GM21526 (cell line): ENCODE data around the gene PTGR1.
"Not testable (repeated sequence)": the region's sequence is repeated elsewhere in the genome, so short reads cannot be mapped to it uniquely, and the experiment has no call there.

Experiments used
- ATAC-seq: cut with Tn5 transposase; IDR thresholded peaks from one replicate; pipeline ENCODE4 v1.9.1; 2021; ENCODE audit warnings: moderate library complexity; ENCODE audit not compliant: unreplicated experiment, low FRiP score

Gene PTGR1

DNA sequence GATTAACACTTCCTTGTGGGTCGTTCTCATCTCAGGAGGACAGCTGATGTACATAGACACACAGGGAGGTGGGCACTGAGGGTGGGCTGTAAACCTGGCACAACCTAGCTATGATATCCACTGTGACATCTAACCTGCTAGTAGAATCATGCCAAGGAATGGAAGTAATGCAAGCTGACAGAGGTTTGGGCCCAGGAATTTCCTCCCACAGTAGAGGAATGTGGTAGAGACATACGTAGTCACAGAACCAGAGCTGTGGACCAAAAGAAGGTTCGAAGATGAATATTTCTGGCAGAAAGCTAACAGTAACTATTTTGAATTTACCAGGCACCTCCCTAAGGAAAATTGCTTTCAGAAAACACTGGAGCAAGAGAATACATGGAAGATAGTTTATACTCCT lies 16.5 kb upstream of the PTGR1 start:
- ATAC-seq = no peak

DNA sequence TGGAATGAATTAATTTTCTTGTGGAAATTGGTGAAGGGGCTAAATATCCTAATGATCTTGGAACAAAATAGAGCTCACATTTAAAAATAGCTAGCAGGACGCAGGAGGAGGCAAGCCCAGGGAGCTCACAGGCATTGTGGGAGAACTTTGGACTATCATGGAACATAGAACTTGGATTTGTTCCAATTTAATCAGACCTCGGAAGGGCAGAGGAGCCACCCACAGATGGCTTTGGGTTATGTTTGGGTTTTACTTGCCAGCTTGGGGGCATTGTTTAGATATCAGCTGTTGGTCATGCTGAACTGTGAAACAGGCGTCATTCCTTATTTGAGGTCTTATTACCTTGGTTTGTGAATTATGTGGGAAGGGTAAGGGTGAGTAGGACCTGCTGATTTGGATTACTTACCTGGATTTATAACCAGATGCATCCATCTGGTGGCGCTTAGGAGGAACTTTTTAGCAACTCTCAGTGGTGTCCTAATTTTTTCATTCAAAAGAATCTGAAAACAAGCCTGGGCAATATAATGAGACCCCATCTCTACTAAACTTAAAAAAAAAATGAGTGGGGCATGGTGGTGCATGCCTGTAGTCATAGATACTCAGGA lies 14.1 kb upstream of the PTGR1 start:
- ATAC-seq = no peak

DNA sequence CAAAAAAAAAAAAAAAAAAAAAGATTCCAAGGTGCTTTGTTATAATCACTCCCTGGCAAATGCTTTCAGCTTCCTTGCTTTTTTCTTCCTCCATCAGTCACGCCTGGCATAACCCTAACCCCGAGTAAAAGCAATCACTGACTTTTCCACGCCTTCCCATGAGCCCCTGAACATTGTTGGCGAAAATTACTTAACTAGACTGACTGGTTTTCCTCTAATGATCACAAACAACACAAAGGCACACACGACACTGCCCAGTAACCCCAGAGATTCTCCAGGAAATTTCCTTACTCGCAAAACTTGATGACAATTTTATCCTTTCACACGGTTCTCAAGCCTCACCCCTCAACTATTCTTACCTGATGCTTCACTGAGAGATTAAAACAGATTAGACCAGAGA lies 11.4 kb upstream of the PTGR1 start:
- ATAC-seq = no peak

DNA sequence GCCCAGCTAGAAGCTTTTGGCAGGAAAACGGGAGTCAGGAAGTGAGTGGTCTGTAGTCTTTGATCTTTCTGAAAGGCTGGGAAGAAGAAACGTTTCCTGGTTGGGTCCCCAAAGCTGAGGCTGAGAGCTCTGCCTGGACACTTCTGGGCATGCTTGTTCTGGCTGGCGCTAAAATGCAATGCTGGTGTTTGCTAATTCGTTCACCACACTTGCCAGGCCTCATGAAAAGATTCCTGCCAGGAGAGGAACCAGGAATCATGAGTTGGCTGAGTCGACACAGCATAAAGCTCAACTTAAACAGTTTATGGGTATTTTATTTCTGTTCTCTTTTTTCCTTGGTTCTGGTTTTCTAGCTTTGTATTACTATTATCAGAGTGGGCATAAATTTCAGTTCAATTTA lies 10.7 kb upstream of the PTGR1 start:
- ATAC-seq = no peak

DNA sequence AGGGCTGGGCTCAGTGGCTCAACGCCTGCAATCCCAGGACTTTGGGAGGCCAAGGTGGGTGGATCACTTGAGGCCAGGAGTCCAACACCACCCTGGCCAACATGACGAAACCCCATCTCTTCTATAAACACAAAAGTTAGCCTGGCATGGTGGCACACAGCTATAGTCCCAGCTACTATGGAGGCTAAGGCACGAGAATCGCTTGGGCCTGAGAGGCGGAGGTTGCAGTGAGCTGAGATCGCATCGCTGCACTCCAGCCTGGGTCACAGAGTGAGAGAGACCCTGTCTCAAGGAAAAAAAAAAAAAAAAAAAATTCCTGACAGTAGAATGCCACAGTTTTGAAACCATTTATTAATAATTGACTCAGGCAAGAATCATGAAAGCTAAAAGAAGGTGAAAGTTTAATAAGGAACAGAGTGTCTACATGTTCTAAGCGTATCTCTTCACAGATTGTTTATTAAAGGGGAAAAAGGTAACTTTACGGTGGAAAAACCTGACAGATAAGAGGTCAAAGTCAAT lies 5.7 kb upstream of the PTGR1 start:
- ATAC-seq = no peak

DNA sequence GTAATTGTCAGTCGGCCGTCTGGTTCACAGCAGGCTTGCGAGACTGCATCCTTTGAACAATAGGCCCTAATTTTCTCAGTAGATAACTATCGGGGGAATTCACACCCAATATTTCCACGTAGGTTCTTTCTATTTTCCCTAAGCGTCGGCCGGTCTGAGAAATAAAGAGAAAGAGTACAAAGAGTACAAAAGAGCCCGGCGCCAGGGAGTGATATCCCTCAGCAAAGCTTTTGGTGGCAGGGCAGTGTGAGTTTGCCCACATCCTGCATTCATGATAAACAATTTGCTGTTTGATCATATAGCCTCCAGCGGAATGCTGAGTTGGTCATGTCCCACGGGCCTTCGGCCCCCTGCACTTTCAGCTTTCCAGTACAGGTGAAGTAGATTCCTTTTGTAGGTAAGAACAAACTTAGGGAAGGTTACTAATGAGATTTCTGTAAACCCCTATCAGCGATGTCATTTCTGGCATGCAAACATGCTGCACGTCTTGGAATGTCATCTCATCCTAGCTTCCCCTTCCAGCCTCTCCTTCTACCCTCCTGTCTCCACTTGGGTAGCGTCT lies 4.7 kb upstream of the PTGR1 start:
- no peak for ATAC-seq

DNA sequence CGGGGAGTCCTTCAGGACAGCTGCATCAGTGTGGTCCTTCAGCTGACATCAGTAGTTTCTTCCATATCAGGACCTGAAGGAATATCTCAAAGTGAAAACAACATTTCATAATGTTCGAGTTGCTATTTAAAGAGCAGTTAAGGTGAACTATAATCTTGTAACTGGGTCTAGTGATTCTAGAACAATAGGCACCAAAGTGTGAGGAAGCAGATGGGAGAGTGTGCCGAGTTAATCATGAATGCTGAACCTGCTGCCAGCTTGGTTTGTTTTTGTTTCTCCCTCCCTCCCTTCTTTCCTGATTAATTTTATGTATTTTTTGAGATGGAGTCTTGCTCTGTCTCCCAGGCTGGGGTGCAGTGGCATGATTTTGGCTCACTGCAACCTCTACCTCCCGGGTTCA lies 3.6 kb upstream of the PTGR1 start:
- ATAC-seq = no peak

DNA sequence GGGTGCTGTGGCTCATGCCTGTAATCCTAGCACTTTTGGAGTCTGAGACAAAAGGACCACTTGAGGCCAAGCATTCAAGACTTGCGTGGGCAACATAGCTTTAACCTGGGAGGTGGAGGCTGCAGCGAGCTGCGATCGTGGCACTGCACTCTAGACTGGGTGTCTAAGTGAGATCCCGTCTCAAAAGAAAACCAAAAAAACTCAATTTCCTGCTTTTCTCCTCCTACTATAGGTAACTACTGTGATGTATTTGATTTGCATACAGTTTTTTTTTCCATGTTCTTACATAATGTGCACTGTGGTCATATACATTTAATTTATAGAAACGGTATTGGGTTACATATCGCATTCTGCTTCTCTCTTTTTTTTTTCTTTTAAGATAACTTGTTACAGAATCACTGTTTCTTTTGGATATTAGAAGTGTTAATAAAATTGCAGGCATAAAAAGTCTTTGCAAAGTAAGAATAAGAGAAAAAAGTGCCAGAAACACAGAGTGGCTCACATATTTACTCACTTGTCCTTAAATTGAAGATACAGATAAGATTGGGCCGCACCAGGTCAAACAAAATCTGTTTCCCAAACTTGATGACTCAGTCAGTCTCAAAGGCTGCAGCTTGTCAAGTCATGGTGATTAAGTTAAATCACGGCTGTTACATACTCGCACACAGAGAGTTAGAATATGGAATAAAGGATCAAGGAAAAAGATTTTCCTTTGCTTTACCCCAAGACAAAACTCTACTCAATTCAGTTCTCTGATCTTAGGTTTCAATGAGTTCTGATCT lies 2.0 kb upstream of the PTGR1 start:
- no peak for ATAC-seq

DNA sequence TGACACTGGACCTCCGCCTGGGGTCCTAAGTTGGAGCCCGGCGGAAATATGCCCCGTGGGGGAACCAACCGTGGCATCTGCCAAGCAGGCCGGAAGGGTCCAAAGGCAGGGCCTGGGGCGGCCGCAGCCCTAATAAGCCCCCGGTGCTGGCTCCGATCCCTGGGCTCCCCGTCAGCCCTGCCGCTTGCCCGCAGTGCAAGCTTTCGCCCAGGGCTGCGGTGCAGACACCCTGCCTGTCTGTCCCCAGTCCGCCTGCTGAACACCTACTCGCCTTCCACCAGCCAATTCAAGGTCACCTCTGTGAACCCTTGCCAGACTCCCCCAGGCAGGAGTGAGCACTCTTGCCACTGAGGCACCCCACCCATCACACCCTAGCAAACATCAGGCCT lies 502 bp upstream of the PTGR1 start:
- no peak for ATAC-seq

DNA sequence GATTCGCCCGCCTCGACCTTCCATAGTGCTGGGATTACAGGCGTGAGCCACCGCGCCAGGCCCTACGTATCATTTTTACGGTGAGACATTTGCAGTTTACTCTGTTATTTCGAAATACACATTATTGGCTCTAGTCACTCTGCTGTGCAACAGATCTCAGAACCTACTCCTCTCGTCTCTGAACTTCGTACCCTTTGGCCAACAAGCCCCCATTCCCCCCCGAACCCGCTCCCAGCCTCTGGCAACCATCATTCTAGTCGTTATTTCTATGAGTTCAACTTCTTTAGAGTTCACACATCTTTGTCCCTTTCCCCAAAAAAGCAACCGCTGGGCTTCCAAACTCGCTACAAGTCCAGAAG lies 735 bp downstream of the PTGR1 start:
- ATAC-seq = no peak

DNA sequence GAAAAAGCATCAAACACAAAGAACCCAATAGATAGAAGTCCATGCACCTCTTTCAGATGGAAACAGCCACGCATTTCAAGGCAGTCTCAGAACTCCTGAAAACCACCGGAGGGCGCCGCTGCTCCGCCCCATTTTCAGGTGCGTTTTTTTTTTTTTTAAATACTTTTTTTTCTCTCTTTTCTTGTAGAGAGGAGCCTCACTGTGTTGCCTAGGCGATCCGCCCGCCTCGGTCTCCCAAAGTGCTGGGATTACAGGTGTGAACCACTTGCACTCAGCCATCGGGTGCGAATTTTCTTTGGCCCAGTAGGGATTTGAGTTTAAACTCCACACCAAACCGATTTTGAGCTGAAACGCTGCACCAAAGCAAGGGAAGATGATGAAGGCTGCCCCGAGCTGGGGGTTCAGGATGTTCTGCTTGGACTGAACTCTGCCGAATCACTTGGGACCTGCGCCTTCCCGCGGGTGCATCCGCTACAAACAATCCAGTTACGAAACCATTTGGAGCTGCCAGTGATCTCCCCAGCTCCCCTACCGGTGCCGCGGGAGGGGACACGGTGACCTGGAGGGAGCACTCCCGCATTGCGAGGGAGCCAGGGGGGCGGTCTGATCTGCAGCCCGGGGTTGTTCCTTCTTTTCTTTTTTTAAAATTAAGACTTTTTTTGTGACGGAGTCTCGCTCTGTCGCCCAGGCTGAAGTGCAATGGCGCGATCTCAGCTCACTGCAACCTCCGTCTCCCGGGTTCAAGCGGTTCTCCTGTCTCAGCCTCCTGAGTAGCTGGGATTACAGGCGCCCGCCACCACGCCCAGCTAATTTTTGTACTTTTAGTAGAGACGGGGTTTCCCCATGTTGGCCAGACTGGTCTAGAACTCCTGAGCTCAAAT lies 1.4 kb downstream of the PTGR1 start:
- ATAC-seq = peak; percentile 43

DNA sequence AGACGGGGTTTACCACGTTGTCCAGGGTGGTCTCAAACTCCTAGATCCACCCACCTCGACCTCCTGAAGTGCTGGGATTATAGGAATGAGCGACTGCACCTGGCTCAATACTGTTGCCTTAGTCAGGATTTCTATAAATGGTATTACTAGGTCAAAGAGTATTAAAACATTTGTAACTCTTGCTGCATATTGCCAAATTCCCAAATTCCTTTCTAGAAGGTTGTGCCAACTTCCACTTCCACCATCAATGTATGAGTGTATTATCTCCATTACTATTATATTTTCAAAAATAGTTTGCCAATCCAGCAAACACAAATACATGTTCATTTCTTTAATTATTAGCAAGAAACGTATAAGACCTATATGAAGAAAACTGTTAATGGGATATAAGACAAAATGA lies 10.6 kb downstream of the PTGR1 start:
- no peak for ATAC-seq

DNA sequence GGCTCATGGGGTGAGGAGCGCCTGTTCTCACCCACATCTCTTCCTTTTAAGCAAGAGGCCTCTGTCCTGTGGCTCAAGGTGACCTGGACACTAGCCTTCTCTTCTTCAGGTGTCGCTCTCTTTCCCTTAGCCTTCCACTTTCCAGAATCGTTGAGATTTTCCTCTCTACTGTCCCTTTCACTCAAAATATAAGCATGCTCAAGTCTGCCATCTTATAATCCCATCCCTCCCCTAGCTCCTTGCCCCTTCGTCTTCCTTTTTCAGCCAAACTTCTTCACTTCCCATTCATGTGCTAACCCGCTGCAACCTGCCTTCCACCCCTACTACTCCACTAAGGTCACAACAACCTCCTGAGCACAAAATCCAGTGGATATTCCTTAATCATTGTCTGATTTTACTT lies 13.1 kb downstream of the PTGR1 start:
- ATAC-seq = no peak

DNA sequence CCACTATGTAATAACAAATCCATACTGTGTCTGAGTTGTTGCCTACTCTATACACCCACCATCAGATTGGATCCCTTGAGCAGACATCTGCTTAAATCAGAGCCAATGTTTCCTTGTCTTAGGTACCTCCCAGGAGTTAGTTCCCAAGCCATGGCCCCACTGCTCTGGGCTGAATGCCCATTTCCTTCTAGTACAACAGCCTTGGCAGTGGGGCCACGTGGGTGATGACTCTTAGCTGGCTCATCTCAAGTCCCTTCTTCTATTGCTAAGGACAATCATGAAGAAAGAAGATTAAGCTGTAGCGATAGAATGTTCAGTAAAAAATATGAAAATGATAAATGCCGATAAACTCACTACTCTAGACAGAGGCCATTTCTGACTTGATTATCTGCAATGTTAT lies 16.6 kb downstream of the PTGR1 start:
- no peak for ATAC-seq

DNA sequence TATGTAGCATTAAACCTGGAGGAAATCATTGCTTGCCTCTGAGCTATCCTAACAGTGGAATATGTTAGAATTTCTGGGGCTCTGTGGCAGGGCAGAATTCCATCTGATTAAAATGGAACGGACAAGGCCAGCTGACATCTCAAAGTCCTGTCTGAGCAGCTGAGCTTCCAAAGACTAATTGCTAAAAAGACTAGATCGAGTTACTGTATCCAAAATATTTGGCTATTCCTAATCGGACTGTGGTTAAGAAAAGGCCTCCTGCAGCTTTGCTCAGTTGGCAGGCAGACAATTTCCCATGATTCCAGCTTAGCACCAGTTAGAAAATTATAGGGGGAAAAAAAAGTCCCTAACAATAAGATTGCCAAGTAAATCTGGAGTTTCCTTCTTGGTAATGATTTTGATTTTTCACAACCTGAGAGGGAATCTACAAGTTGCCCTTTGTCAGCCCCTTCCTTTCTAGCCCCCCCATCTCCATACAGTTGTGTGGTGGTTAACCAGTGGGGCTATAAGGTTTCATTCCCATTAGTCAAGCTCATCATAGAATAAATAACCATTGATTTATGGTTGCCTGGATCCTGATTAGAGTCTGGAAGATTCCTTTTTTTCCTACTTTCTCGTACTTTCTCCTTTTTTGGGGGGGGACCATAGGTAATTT lies 26.4 kb downstream of the PTGR1 start:
- ATAC-seq = no peak

DNA sequence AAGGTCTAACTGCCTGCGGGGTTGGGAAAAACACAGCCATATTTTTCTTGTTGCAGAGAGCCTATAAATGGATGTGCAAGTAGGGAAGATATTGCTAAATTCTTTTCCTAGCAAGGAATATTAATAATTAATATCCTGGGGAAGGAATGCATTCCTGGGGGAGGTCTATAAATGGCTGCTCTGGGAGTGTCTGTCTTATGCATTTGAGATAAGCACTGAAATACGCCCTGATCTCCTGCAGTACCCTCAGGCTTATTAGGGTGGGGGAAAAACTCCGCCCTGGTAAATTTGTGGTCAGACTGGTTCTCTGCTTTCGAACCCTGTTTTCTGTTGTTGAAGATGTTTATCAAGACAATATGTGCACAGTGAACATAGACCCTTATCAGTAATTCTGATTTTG lies 31.3 kb downstream of the PTGR1 start:
- not testable (repeated sequence) for ATAC-seq

DNA sequence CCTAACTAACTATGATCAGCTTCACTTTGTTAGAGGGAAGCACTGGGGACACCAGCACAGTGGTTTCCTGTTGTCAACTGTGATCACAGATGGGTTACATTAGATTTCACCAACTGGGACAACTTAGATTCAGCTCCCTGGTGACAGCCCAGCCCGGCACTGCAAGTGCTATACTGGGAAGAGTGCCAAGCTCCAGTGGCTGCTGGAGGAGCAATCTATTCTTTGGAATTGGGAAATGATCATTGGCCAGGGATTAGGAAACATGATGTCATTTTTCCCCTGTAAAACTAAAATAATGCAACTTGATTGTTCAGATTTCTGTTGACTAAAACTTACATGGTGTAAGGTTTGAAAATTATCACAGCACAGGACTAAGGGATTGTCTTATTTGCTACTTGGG lies 33.2 kb downstream of the PTGR1 start:
- ATAC-seq = no peak

DNA sequence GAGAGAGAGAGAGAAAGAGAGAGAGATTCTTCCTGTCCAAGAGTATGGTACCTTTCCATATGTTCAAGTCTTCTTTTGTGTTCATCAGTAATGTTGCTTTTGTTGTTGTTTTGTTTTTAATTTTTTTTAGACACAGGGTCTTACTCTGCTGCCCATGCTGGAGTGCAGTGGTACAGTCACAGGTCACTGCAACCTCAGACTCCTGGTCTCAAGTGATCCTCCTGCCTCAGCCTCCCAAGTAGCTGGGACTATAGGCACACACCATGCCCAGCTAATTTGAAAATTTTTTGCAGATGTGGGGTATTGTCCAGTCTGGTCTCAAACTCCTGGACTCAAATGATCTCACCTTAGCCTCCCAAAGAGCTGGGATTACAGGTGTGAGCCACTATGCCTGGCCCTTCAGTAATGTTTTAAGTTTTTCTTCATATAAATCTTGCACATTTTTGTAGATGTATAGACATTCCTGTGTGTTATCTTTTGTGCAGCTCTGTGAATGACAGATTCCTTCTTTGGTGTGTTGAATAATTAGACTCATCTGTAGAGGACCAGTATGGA lies 38.2 kb downstream of the PTGR1 start:
- no peak for ATAC-seq

DNA sequence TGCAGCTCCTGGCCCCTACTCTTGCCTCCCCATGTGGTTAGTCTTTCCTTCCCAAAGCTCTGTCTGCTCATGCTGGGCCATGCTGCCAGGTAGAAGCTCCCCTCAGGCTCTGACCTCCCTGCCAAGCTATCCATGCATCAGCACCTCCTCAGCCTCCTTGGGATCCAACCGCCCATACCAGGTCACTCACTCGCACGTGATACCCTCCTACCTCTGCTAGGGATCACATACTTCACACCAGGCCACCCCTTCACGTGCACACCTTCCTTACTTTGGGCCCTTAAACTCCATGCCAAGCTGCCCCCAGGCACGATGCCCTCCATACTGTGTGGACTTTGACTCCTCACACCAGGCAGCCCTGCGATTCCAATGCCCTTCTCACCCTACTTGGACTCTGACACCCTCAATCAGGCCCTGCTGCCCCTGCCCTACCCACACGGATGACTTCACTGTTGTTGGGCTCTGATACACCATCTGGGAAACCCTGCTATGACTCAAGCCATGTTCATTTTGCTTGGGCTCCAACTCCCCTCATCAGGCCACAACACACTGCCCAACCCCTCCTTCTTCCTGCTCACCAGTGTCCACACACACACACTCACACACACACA lies 40.3 kb downstream of the PTGR1 start:
- no peak for ATAC-seq

DNA sequence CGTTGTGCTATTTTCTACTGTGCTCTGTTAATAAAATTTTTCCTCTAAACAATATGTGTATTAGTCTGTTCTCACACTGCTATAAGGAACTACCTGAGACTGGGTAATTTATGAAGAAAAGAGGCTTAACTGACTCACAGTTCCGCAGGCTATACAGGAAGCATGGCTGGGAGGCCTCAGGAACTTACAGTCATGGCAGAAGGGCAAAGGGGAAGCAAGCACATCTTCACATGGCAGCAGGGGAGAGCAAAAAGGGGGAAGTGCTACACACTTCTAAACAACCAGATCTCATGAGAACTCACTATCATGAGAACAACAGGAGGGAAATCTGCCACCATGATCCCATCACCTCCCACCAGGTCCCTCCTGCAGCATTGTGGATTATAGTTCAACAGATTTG lies 44.0 kb downstream of the PTGR1 start:
- ATAC-seq = not testable (repeated sequence)
